ENCODE data around the gene KDM6A.
A peak's percentile ranks its signal among the peaks of the same experiment; 100 is the strongest.
"Not testable (repeated sequence)": the region's sequence is repeated elsewhere in the genome, so short reads cannot be mapped to it uniquely, and the experiment has no call there.

Gene KDM6A

GRCh38 chrX:44872821-44873414, at the start of gene KDM6A:
Gene KDM6A, plus strand, starts transcription at chrX:44873188. Its CDS starts 364 bp downstream, at chrX:44873552.
- peak; percentile 92 for DNase-seq

DNA sequence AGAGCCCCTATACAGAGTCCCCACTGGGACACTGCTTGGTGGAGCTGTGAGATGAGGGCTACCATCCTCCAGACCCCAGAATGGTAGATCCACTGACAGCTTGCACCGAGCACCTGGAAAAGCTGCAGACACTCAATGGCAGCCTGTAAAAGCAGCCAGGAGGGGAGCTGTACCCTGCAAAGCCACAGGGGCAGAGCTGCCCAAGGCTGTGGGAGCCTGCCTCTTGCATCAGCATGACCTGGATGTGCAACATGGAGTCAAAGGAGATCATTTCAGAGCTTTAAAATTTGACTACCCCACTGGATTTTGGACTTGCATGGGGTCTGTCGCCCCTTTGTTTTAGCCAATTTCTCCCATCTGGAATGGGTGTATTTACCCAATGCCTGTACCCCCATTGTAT, 49.8 kb upstream of the KDM6A start:
- not testable (repeated sequence) for DNase-seq

- no peak for DNase-seq
Observed at GRCh38 chrX:44828008-44828605, 44.9 kb upstream of the KDM6A start.

GRCh38 chrX:44829832-44830231, 43.2 kb upstream of the KDM6A start:
- no peak for DNase-seq

DNA sequence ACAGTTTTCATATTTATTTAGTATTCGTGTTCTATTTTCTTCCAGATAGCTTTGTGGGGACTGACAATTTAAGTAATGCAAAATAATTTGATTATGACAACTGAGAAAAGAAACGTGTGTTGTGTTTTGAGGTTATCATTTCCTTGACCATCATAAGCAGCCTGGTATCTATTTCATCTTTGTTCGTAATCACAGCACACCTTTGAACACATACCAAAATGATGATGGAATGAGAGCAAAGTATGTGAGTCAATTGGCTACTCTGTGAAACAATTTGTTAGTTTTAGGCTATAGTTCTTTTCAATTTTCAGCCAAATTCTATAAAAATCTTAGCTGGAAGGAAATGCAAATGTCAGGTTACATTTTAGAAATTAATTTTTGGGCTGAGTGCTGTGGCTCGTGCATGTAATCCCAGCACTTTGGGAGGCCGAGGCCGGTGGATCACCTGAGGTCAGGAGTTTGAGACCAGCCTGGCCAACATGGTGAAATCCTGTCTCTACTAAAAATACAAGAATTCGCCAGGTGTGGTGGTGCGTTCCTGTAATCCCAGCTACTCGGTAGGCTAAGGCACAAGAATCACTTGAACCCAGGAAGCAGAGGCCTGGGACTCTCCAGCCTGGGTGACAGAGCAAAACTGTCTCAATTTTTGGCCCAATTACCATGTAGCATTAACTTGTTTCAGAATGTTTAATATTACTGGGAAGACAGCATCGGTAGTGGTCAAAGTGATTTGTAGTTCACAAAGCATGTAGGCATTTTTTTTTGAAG, 30.3 kb upstream of the KDM6A start:
- no peak for DNase-seq

- no peak for DNase-seq
Observed at GRCh38 chrX:44843318-44843702, 29.7 kb upstream of the KDM6A start.

DNA sequence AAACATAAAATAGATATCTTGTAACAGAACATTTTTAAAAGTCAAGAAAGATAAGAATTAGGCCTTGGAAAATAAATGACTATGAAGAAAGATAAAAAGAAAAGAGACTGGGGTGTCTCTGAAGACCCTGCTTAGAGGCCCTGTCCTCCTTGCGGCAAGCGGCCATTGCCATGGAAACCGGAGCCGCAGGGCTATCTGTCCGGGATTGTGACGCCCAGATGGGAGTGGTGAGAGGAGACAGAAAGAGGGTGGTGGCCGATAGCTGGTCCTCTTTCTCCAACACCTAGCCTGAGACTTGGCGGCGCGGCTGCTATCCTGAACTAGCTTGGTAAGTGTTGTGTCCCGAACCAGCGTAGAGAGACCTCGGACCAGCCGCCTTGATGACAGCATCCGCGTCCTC, 29.2 kb upstream of the KDM6A start, which contains the start of gene DUSP21:
Gene DUSP21 (plus strand): TSS at position 269 of the 400 bp plus-strand sequence. CDS start 112 bp downstream, at position 381.
- no peak for DNase-seq

DNA sequence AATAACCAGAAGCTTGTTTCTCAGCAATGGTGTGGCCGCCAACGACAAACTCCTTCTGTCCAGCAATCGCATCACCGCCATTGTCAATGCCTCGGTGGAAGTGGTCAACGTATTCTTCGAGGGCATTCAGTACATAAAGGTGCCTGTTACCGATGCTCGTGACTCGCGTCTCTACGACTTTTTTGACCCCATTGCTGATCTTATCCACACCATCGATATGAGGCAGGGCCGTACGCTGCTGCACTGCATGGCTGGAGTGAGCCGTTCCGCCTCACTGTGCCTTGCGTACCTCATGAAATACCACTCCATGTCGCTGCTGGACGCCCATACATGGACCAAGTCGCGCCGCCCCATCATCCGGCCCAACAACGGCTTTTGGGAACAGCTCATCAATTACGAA, 28.8 kb upstream of the KDM6A start:
- no peak for DNase-seq

DNA sequence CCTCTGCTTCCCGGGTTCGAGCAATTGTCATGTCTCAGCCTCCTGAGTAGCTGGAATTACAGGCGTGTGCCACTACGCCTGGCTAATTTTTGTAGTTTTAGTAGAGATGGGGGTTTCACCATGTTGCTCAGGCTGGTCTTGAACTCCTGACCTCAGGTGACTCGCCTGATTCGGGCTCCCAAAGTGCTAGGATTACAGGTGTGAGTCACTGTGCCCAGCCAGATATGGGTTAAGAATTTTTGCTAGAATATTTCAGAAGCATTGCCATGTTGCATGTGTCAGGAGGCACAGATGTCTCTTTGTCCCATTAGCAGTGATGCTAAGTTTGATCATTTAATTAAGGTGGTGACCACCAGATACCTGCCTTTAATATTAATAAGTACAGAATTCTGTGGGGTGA, 22.1 kb upstream of the KDM6A start:
- DNase-seq = not testable (repeated sequence)

GRCh38 chrX:44871114-44871645, 1.8 kb upstream of the KDM6A start:
- DNase-seq = no peak

DNA sequence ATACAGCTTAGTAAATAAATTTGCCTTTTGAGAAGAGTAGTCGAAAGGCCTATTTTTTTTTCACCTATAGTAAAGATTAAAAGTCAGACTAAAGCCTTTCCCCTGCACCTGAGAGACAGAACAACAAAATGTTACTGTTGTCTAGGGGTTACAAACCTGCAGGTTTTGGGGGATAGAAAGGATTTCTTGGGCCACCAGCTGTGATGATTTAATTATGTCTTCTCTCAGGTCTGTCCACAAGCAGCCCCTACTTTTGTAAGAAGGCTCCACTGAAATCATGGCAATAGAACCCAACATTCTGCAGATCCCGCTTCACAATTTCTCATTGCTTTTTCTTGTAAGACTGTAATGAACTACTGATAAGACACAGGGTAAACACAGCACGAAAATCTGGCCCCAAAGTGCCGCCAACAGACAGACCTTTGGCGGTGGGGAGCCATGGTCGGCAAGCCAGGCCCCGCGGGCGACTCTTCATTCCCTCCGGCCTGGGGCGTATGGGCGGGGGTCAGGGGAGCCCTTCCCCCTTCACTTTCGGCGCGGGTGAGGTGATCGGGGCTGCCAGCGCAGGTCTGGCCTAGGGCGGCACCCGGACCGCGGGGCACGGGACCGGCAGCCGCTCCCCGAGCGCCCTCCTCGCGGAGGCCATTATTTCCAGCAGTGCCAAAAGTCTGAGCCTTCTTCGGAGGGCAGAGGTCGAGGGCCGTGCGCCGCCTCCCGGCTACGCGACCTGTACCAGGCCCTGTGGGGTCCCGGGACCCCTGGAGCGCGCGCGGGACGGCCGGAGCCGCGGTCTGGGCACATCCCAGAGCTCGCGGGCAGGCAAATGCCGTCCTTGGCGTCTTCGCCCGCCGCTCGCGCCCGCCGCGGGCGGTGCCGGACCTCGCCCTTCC, 812 bp upstream of the KDM6A start:
- DNase-seq = no peak

DNA sequence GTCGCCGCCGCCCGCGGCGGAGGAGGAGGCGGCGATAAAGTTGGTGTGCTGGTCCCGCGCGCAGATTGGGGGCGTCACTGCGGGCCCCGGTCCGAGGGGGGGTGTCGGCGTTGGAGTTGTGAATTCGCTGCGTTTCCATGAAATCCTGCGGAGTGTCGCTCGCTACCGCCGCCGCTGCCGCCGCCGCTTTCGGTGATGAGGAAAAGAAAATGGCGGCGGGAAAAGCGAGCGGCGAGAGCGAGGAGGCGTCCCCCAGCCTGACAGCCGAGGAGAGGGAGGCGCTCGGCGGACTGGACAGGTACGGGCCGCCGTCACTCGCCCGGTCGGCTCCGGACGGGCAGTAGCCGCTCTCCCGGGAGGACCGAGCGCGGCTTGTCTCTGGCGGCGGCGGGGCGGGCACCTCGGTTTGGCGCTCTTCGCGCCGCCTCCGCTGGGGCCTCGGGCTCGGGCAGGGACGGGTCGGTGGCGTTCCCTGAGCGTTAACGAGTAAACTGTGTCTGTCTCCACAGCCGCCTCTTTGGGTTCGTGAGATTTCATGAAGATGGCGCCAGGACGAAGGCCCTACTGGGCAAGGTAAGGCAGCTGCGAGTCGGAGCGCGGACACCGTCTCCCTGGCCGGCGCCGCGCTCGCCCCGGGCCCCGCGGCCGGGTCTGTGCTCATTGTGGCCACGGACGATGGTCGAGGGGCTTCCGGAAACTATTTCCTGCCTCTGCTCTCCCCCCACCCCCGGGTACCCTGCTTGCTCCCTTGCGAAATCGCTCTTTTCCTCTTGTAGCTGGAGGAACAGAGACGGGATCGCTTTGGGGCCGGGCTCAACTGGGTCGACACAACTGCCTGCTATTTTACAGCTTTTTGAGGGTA, 658 bp downstream of the KDM6A start:
- peak; percentile 34 for DNase-seq

GRCh38 chrX:44874420-44875184, 1.6 kb downstream of the KDM6A start:
- DNase-seq = no peak

GRCh38 chrX:44875185-44875489, 2.1 kb downstream of the KDM6A start:
- no peak for DNase-seq

DNA sequence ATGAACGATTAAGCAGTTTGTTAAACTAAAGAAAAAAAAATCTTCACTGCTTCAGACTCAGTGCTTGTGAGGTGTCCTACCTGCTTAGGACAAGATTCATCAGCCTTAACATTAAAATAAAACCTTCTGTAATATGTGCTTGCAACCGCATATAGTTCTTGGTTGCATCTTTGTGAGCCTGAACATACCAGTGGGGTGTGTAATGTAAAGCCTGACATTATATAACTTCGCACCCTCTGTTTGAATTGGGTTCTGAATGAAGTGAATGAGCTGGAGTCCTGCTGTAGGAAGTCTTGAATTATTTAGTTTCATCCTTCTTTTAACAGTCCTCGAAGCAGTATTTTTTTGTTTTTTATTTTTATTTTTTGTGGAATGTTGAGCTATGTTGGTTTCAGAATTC, 3.1 kb downstream of the KDM6A start:
- DNase-seq = no peak

DNA sequence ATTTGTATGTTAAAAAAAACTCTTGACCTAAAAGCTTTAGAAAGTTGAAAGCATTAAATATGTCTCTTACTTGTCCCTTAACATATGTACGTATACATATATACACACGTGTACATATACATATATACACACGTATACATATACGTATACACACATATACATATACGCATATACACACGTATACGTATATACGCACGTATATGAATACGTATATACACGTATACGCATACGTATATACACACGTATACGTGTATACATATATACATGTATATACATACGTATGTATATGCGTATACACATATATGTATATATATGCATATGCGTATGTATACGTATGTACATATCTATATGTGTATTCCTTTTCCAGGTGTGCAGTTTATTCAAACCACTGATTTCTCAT, 3.8 kb downstream of the KDM6A start:
- DNase-seq = no peak

- DNase-seq = no peak
Observed at GRCh38 chrX:44878780-44879179, 5.8 kb downstream of the KDM6A start.

DNA sequence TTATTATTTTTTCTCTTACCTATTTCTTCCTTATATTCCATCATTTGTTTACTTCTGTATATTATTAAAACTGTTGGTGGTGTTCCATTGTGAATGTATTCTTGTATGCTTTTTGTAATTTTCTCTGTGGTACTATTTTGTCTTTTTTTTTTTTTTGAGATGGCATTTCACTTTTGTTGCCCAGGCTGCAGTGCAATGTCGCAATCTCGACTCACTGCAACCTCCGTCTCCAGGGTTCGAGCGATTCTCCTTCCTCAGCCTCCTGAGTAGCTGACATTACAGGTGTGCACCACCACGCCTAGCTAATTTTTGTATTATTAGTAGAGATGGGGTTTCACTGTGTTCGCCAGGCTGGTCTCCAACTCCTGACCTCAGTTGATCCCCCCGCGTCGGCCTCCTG, 8.6 kb downstream of the KDM6A start:
- no peak for DNase-seq

GRCh38 chrX:44882635-44883034, 9.6 kb downstream of the KDM6A start:
- DNase-seq = no peak

GRCh38 chrX:44884944-44885343, 12.0 kb downstream of the KDM6A start:
- DNase-seq = no peak

DNA sequence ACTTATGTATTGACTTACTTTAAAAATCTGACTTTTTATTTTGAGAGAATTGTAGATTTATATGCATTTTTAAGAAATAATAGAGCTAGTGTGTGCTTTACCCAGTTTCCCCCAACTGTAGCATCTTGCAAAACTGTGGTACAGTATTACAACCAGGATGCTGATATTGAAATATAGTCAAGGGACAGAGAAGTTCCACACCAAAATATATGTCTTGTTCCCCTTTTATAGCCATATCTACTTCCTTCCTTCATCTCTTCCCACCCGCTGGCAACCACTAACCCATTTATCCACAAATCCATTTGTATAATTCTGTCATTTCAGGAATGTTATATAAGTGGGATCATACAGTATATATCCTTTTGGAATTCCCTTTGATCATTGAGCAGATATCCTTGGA, 16.8 kb downstream of the KDM6A start:
- DNase-seq = no peak

Measured in NCI-H510A (cell line).